T47D (cell line): ENCODE results near the gene FPGS.

Experiments
- DNase-seq, 2 experiments: peaks; one replicate each; pipeline versions ENCODE4 v3.0.0 to v3.0.0-alpha.2; 2011 to 2012; ENCODE audit warnings: low read depth in 1 of 2, low spot score in 1 of 2
- JUND ChIP-seq: IDR thresholded peaks from 2 replicates; pipeline ENCODE4 v1.6.1; 2012; ENCODE audit warnings: low read depth
- in situ Hi-C: cut with HindIII; loops from 2 replicates; pipeline ENCODE4 v1.10.0; 2016; ENCODE audit warnings: low sequenced_read_pairs, low pct_unique_long_range_greater_than_20kb

FPGS gene

DNA sequence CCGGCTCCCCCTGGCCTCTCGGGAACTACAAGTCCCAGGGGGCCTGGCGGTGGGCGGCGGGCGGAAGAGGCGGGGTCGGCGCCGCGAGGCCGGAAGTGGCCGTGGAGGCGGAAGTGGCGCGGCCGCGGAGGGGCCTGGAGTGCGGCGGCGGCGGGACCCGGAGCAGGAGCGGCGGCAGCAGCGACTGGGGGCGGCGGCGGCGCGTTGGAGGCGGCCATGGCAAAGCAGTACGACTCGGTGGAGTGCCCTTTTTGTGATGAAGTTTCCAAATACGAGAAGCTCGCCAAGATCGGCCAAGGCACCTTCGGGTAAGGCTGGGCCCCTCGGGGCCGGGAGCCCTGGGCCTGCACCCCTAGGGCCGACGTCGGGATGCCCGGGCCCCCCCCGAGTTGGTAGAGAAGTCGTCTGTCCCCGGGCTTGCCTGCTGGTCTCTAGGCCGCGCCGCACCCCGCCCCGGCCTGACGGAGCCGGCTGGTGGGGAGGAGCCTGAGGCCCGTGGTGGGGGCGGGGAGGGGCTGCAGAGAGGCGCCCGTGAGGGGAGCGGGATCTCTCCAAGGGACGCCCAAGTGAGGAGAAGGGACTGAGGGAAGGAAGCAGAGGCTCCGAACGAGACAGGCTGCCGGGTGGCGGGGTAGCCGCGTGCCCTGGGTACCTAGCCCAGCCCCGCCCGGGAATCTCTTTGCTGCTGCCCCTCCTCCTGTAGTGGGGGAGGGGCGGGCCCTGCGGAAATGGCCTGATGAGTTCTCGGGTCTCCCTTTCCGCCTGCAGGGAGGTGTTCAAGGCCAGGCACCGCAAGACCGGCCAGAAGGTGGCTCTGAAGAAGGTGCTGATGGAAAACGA is 16.5 kb upstream of the FPGS start, which contains the start of gene CDK9:
Gene CDK9 (plus strand): TSS at position 102 of the 840 bp plus-strand sequence. CDS start 115 bp downstream, at position 217.
- TF ChIP-seq JUND = no peak
- in situ Hi-C loops = no loop called here
- peak; percentile 93 to 94 for DNase-seq

DNA sequence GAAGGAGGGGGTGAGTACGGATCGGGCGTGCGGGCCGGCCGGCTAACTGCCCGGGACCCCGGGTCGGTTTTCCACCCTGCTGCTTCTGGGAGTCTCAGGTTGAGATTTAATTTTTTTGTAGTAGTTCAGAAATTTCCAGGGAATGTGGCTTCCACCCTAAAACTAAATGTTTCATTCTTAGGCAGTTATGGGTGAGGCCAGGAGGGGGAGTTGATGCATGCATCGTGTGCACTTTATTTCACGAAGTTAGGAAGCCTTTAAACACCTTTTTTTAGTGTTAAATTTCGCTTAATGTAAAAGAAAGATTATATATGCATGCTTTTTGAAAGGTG is 15.9 kb upstream of the FPGS start:
- in situ Hi-C loops = no loop called here
- DNase-seq = peak in 1 of 2 experiments; percentile 38
- TF ChIP-seq JUND = no peak

DNA sequence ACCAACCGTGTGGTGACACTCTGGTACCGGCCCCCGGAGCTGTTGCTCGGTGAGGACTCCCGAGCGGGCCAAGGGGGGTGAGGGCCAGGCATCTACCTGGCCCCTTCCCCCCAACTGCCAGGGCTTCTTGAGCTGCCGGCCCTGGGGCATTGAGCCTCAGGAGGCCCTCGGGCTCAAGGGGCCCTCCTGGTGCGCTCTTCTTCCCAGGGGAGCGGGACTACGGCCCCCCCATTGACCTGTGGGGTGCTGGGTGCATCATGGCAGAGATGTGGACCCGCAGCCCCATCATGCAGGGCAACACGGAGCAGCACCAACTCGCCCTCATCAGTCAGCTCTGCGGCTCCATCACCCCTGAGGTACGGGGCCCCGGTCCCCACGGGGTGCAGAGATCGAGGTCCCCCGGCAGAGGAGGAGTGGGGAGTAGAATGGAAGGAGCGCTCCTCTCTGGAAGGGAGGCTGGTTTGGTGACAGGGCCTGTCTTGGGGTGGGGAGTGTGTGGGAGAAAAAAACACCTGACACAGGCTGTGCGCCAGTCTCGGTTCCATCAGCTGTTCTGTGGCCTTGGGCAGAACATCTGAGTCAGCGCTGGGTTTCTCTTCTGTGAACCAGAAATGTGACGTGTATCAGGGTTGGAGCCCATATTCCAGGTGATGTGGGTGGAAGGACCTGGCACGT is 14.2 kb upstream of the FPGS start:
- in situ Hi-C loops = no loop called here
- DNase-seq = no peak
- no peak for TF ChIP-seq JUND

DNA sequence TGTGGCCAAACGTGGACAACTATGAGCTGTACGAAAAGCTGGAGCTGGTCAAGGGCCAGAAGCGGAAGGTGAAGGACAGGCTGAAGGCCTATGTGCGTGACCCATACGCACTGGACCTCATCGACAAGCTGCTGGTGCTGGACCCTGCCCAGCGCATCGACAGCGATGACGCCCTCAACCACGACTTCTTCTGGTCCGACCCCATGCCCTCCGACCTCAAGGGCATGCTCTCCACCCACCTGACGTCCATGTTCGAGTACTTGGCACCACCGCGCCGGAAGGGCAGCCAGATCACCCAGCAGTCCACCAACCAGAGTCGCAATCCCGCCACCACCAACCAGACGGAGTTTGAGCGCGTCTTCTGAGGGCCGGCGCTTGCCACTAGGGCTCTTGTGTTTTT is 13.5 kb upstream of the FPGS start:
- in situ Hi-C loops = no loop called here
- no peak for TF ChIP-seq JUND

DNA sequence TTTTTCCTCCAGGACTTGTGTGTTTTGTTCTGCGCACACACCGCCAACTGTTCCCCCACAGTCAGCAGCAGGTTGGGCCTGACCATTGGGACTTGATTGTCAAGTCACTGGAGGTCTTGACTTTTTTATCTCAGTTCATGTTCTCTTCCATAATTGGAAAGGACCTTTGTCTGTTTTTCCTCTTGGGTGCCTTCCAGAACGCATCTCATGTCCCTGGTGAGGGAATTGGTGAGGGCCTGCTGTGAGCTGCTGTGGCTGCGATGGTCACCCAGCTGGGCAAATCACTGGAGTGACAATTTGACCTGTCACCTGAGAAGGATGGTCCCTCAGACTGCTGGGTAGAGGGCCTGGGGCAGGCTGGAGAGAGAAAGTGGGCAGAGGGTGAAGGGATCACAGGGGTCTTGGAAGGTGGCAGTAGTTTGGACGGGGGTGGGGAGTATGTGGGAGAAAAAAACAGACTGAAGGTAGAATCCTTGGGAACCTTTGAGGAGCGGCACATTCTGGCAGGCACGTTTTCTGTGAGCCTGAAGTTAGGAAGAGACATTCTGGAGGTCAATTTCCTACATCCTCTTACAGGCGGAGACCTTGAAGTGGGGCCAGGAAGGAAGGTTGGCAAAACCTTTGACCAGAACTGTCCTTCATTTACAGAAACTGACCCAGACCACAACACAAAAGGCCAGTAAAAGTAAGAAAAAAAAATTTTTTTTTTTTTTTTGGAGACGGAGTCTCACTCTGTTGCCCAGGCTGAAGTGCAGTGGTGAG is 12.4 kb upstream of the FPGS start:
- no peak for TF ChIP-seq JUND
- DNase-seq = no peak
- in situ Hi-C loops = no loop called here

More for the DNA sequence above, 13.5 kb upstream of the FPGS start:
- DNase-seq = no peak

DNA sequence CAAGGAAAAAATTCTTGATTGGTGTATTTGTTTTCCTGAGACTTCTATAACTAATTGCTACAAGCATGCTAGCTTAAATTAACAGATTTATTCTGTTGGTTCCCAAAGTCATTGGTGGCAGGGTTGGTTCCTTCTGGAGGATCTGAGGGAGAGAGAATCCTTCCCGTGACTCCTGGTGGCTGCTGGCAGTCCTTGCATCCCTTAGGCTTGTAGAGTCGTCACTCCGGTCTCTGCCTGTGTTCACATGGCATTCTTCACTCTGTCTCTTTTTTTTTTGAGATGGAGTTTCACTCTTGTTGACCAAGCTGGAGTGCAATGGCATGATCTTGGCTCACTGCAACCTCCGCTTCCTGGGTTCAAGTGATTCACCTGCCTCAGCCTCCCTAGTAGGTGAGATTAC is 11.6 kb upstream of the FPGS start:
- DNase-seq = no peak
- in situ Hi-C loops = no loop called here
- no peak for TF ChIP-seq JUND

DNA sequence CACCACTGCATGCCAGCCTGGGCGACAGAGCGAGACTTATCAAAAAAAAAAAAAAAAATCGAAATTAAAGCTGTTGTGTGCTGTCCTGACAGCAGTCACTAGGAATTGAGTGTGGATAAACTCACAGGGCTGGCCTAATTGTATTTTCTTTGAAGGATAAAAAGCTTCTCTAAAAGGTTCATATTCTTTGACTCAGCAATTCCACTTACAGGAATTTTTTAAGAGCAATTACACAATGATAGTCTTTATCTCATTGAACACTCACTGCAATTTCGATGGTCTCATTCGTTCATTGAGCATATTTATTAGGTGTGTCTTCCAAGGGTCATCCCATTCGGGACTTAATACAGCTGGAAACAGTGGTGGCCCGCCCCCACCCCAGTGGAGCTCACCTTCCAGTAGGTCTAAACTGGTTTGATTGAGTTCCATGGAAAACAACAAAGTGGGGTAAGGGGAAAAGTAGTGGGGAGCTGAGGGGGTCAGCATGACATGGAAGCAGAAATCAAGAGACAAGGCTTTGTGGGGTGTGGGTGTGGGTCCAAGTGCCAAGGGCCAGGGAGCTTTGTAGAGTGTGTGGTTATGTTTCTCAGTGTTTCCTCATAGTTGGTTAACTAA is 10.2 kb upstream of the FPGS start:
- in situ Hi-C loops = no loop called here
- TF ChIP-seq JUND = no peak
- no peak for DNase-seq

DNA sequence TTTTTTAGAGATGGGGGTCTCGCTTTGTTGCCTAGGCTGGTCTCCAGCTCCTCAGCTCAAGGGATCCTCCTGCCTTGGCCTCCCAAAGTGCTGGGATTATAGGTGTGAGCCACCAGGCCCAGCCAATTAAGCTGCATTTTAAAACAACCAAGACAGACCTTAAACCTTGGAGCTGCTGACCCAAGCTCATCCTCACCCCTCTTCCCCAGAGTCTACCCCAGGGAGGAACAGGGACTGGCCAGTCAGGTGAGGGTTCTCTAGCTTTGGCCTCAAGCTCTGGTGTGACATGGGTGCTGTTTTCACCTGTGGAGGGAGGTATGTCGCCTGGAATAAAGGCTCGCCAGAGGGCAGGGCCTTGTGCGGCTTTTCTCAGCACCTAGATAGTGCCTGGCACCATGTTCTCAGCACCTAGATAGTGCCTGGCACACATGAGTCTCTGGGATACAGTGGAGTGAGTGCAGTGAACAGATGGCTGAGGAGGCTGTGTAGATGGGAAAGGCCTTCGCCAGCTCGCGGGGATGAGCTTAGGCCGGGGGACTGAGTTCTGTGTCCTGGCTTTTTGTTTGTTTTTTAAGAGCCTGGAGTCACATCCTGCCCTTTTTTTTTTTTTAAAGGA is 9.5 kb upstream of the FPGS start:
- DNase-seq = no peak
- TF ChIP-seq JUND = no peak
- in situ Hi-C loops = no loop called here

DNA sequence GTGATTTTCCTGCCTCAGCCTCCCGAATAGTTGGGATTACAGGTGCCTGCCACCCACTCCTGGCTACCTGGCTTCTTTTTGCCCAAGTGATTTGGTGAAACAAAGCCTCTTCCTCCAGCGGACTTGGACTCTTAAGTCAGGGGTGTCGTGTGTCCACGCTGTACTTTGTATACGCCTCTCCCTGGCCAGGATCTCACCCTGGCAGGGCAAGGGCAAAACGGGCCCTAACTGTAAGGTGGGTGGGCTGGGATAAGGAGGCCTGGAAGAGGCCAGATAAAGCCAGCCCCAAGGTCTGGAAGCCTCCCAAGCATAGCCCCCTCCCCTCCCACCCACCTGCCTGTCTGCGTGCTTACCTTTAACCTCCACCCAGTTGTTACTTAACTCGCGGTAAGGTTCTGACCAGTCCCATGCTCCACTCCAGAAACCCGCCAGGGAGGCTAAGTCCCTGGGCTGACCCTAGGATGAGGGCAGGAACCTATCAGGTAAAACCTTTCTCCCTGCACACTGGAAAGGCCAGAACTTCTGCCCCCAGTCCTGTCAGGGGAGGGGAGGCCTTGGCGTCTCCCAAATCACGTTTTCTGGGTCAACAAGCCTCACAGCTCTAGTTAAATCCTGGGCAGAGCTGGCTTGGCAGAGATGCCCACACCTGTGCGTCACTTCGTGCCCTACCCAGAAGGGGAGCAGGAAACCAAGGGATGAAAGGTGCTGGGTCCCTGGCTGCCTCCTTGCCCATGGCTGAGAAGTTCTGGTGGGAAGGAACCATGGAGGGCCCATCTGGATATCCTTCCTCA is 8.5 kb upstream of the FPGS start:
- DNase-seq = no peak
- TF ChIP-seq JUND = no peak
- in situ Hi-C loops = no loop called here

DNA sequence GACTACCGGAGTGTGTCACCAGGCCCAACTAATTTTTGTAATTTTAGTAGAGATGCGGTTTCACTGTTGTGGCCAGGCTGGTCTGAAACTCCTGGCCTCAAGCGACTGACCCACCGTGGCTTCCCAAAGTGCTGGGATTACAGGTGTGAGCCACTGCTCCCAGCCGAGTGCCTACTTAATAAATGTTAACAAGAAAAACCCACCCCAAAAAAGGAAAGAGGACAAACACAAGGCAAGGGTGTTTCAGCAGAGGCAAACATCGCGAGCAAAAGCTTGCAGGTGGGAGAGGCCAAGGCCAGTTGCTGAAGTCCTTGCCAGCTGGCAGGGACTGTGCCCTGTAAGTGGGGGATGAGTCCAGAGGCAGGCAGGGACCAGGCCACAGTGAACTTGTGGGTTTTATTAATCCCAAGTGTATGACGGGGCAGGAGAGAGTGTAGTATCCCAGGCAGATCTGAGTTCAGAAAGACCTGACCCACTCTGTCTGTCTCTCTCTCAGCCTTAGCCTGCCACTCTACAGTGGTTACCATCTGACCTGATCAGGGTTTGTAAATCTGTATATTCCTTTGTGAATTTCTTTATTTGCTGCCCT is 6.4 kb upstream of the FPGS start:
- DNase-seq = peak in 1 of 2 experiments; percentile 47
- no peak for TF ChIP-seq JUND

DNA sequence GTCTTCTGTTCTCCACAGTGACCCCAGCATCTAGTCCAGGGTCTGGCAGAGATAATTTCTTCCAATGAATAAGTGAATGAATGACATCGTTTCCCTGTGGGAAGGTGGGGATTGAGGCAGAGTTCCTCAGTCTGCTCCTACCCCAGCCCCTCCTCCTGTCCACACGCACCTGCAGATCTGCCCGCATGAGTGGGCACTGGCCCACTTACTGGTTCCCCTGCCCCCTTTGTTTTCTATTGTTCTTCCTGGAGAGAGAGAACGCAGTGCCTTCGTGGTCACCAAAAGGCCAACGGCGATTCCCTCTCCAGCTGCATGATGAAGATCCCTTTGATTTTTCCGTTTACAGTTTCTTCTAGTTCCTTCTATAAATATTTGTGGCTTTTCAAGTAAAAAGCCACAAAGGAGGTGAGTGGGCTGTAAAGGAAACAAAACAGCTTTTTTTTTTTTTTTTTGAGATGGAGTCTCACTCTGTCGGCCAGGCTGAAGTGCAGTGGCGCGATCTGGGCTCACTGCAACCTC is 5.8 kb upstream of the FPGS start:
- in situ Hi-C loops = no loop called here
- DNase-seq = no peak
- no peak for TF ChIP-seq JUND

More for the DNA sequence above, 6.4 kb upstream of the FPGS start:
- in situ Hi-C loops = no loop called here
